Ascending aorta (tissue), 2 donors: Measurements from ENCODE around the gene BCAP29. TPM values are rescaled to one million over a fixed set of nuclear protein-coding genes. Genes with fewer than 3 reads are reported as not detected.
"Not testable (repeated sequence)": the region's sequence is repeated elsewhere in the genome, so short reads cannot be mapped to it uniquely, and the experiment has no call there.

Experiments
- DNase-seq, 2 donors: peaks; one replicate each; pipeline ENCODE4 v3.0.0-alpha.2; 2019; ENCODE audit warnings: low spot score in 2 of 2
- H3K27ac ChIP-seq, 2 donors: fragments of 200-600 bp; sonication (generic); one replicate each; pipeline ENCODE4 v1.5.1; 2016 to 2017; ENCODE audit warnings: mild to moderate bottlenecking in 1 of 2
- H3K27me3 ChIP-seq: fragments of 200-600 bp; sonication (generic); one replicate; pipeline ENCODE4 v1.5.1; 2017
- H3K36me3 ChIP-seq, 2 donors: fragments of 200-600 bp; sonication (generic); one replicate each; pipeline ENCODE4 v1.5.1; 2016
- H3K4me1 ChIP-seq, 2 donors: fragments of 200-600 bp; sonication (generic); one replicate each; pipeline ENCODE4 v1.5.1; 2016 to 2017; ENCODE audit warnings: mild to moderate bottlenecking in 1 of 2
- H3K4me3 ChIP-seq, 2 donors: fragments of 200-600 bp; sonication (generic); one replicate each; pipeline ENCODE4 v1.5.1; 2016 to 2017; ENCODE audit warnings: mild to moderate bottlenecking in 1 of 2
- H3K9me3 ChIP-seq, 2 donors: fragments of 200-600 bp; sonication (generic); one replicate each; pipeline ENCODE4 v1.5.1; 2016
- intact Hi-C: fragments of 100-400 bp; cut with DNase I; formaldehyde crosslinking; loops from one replicate; pipeline ENCODE4 v1.15.1; 2023
- total RNA-seq: library from RNA; depleted of rRNA; stranded (reverse); fragments of >200 nt; gene quantifications from one replicate; pipeline ENCODE4 v1.1.0, GENCODE V29; 2016
- TF ChIP-seq, protein P1 (sequence below), 3 experiments: fragments of 200-600 bp in 2 of 3; fragments of 450-650 bp in 1 of 3; sonication (generic) in 2 of 3; IDR thresholded peaks; one replicate each; pipeline ENCODE4 v1.5.1; 2016 to 2019; ENCODE audit warnings: antibody characterized with exemption in 3 of 3, mild to moderate bottlenecking in 1 of 3, moderate library complexity in 1 of 3

Gene BCAP29
- total RNA-seq, 1 donor from 2014 or later, result 73.2 TPM

DNA sequence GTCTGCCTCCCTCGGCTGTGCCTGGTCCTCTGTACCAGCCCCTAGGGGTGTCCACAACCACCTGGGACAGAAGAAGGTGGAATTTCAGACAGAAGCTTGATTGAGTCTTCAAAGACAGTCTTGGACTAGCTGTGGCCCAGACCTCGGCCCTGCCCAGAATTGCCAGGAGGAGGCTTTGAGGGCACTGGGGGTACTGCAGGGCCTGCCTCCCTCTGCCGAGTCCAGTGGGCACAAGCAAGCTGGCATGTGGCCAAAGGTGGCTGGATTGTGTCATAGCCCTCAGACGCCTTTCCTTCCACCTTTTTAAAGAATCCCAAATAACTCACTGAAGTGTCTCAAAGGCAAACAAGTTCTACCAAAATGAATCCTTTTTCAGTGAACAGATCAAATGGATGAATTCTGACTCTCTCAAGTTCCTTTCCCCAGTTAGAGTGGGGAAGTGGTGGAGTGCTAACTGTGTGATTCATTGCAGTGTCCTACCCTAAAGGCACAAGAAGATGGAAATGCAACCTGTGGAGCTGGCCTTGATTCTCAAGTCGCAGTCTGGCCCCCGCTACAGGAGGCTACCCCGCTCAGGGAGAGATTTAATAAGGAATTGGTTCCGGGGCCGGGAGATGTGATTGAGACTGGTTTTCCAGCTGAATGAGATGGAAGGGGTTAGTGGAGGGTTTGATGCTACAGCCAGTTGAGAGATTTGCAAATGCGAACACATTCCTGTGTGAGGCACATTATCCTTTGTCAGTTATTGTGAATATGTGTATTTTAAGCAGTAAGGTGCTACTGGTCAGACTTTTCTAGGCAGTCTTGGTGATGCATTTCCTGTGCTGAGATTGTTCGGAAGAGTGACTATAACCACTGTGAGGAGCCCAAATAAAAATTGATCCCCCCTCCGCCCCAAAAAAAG is 51.8 kb downstream of the BCAP29 start:
- DNase-seq, result no peak
- H3K4me3 ChIP-seq, result no peak overlapping the region
- H3K9me3 ChIP-seq, result no peaks in the 10 kb centered on the region
- H3K36me3 ChIP-seq, result peaks cover 0 to 9% of the 10 kb centered on the region in 2 donors
- no peak overlapping the region for H3K27ac ChIP-seq
- TF ChIP-seq, protein P1, sequence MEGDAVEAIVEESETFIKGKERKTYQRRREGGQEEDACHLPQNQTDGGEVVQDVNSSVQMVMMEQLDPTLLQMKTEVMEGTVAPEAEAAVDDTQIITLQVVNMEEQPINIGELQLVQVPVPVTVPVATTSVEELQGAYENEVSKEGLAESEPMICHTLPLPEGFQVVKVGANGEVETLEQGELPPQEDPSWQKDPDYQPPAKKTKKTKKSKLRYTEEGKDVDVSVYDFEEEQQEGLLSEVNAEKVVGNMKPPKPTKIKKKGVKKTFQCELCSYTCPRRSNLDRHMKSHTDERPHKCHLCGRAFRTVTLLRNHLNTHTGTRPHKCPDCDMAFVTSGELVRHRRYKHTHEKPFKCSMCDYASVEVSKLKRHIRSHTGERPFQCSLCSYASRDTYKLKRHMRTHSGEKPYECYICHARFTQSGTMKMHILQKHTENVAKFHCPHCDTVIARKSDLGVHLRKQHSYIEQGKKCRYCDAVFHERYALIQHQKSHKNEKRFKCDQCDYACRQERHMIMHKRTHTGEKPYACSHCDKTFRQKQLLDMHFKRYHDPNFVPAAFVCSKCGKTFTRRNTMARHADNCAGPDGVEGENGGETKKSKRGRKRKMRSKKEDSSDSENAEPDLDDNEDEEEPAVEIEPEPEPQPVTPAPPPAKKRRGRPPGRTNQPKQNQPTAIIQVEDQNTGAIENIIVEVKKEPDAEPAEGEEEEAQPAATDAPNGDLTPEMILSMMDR (IDR thresholded peaks at IDR 0.05), result no peak
- no peaks in the 10 kb centered on the region for H3K27me3 ChIP-seq
- intact Hi-C loops, result no loop called here
- no peaks in the 10 kb centered on the region for H3K4me1 ChIP-seq

DNA sequence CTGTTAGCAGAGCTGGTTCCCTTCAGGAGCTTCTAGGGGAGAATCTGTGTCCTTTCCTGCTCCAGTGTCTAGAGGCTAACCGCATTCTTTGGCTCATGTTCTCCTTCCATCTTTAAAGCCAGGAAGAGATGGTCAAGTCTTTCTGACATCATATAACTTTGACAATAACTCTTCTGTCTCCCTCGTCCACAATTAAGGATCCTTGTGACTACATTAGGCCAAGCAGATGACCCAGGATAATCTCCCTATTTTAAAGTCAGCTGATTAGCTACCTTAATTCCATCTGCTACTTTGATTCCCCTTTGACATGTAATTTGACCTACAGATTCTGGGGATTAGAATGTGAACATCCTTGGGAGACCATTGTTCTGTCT is 52.4 kb downstream of the BCAP29 start:
- H3K27ac ChIP-seq, result no peak overlapping the region
- H3K9me3 ChIP-seq, result no peaks in the 10 kb centered on the region
- intact Hi-C loops, result no loop called here
- no peak overlapping the region for H3K4me3 ChIP-seq
- H3K27me3 ChIP-seq, result no peaks in the 10 kb centered on the region
- no peak for DNase-seq
- TF ChIP-seq, protein P1 (IDR thresholded peaks at IDR 0.05), result no peak
- peaks cover 0 to 9% of the 10 kb centered on the region in 2 donors for H3K36me3 ChIP-seq
- H3K4me1 ChIP-seq, result no peaks in the 10 kb centered on the region

DNA sequence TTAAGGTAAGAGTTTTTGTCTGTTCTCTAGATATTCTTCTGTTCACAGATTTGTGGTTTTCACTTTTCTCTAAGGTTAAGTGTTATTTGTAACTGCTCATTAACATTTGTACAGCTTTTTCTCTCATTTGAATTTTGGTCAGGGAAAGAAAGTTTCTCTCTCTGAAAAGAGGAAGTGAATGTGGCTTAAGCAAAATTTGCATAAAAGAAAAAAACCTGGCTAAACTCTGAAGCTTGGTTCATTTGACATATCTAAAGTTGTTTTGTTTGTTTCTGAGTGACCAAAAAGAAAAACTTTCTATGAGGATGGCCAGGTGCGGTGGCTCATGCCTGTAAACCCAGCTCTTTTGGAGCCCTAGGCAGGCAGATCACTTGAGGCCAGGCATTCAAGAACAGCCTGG is 58.5 kb downstream of the BCAP29 start:
- Histone ChIP-seq H3K4me3 (no peak overlapping the region), H3K27me3 (no peaks in the 10 kb centered on the region), H3K36me3 (no peaks in the 10 kb centered on the region), H3K9me3 (no peaks in the 10 kb centered on the region), H3K4me1 (no peaks in the 10 kb centered on the region), H3K27ac (no peak overlapping the region)
- no peak for DNase-seq
- TF ChIP-seq, protein P1 (IDR thresholded peaks at IDR 0.05), result no peak
- intact Hi-C loops, result no loop called here

DNA sequence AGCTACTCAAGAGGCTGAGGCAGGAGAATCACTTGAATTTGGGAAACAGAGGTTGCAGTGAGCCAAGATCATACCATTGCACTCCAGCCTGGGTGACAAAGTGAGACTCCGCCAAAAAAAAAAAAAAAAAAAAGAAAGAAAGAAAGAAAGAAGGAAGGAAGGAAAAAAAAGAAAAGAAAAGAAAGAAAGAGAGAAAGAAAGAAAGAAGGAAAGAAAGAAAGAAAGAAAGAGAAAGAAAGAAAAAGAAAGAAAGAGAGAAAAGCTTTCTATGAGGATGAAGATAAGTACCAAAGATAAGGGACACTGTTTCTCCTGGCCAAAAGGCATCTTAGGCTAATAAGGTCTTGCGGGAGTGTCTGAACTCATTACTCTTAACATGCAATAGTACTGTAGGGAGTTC is 59.0 kb downstream of the BCAP29 start:
- H3K9me3 ChIP-seq, intact Hi-C loops, H3K27ac ChIP-seq, H3K36me3 ChIP-seq, H3K4me1 ChIP-seq, DNase-seq, H3K4me3 ChIP-seq, H3K27me3 ChIP-seq: not testable (repeated sequence)

DNA sequence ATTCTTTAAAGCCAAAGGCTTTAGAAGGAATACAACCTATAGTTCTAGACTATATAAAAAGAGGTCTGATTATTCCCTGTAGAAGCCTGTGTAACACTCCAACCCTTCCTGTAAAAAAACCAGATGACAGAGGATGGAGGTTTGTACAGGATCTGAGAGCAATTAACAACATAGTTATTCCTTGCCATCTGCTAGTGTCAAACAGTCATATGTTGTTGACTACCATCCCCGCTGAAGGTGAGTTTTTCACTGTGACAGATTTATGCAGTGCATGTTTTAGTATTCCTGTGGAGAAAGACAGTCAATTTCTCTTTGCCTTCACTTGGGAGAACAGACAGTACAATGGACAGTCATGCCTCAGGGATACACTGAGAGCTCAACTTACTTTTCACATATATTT is 61.6 kb downstream of the BCAP29 start:
- no peaks in the 10 kb centered on the region for H3K36me3 ChIP-seq
- no peaks in the 10 kb centered on the region for H3K4me1 ChIP-seq
- no peak overlapping the region for H3K4me3 ChIP-seq
- no peaks in the 10 kb centered on the region for H3K27me3 ChIP-seq
- H3K27ac ChIP-seq, result no peak overlapping the region
- no peak for DNase-seq
- TF ChIP-seq, protein P1 (IDR thresholded peaks at IDR 0.05), result no peak
- intact Hi-C loops, result no loop called here
- H3K9me3 ChIP-seq, result no peaks in the 10 kb centered on the region

DNA sequence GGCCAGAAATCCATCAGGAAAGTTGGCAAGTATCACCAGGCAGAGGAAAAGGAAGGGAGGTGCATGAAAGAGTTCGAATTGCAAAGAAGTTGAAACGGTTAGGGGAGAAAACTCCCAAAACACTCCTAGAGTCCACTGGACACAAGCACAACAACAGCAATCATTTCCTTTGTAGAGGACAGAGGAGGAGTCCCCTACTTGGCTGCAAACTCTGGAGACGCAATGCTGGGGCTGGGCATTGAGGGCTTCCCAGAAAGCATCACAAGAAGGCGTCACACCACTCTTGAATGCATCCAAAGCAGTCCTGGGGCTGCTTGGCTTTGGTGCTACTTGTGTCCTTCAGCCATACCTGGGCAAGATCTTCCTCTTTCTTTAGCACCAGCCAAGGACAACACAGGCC is 62.5 kb downstream of the BCAP29 start:
- intact Hi-C loops, result no loop called here
- Histone ChIP-seq H3K9me3 (no peaks in the 10 kb centered on the region), H3K36me3 (no peaks in the 10 kb centered on the region), H3K4me1 (no peaks in the 10 kb centered on the region), H3K27me3 (no peaks in the 10 kb centered on the region), H3K27ac (no peak overlapping the region), H3K4me3 (no peak overlapping the region)
- DNase-seq, result no peak
- TF ChIP-seq, protein P1 (IDR thresholded peaks at IDR 0.05), result no peak
